BE2C (cell line): ENCODE results near the gene PGAM2. TPM values are rescaled to one million over a fixed set of nuclear protein-coding genes. Genes with fewer than 3 reads are reported as not detected.

ENCODE experiments used
- DNase-seq: peaks from one replicate; pipeline ENCODE4 v3.0.0-alpha.2; 2020
- H3K27me3 ChIP-seq: fragments of 250-450 bp; sonication (Bioruptor Pico); 2 replicates; pipeline ENCODE4 v1.5.1; 2020; ENCODE audit warnings: mild to moderate bottlenecking
- H3K36me3 ChIP-seq: fragments of 250-450 bp; sonication (Bioruptor Pico); 2 replicates; pipeline ENCODE4 v1.5.1; 2020; ENCODE audit warnings: mild to moderate bottlenecking
- H3K4me1 ChIP-seq: fragments of 250-450 bp; sonication (Bioruptor Pico); 2 replicates; pipeline ENCODE4 v1.5.1; 2020
- H3K4me3 ChIP-seq: 2 replicates; pipeline ENCODE4 v1.5.1; 2011; ENCODE audit warnings: low read depth, low read length
- H3K9me3 ChIP-seq: fragments of 250-450 bp; sonication (Bioruptor Pico); 2 replicates; pipeline ENCODE4 v1.5.1; 2020
- CTCF ChIP-seq: IDR thresholded peaks from 2 replicates; pipeline ENCODE4 v1.5.1; 2012; ENCODE audit warnings: mild to moderate bottlenecking, low read depth, low read length
- polyA plus RNA-seq: library from polyadenylated mRNA; unstranded; fragments of >200 nt; gene quantifications from one replicate; pipeline ENCODE4 v1.2.1, GENCODE V29; 2012; ENCODE audit warnings: low read depth, missing spikeins; ENCODE audit not compliant: insufficient read length, insufficient read depth

PGAM2 gene
- 207 TPM for polyA plus RNA-seq

- peak; percentile 77 for DNase-seq
- 0 out of 2 replicates have a peak, but pooled peaks cover 2% of the 10 kb centered on the region for H3K36me3 ChIP-seq
Observed at GRCh38 chr7:44065431-44066110, at the start of gene PGAM2. TSS of gene PGAM2 (minus strand) at chr7:44065567. CDS start at chr7:44065529, 38 bp downstream.

GRCh38 chr7:44114586-44115310, 49.4 kb upstream of the PGAM2 start:
- Histone ChIP-seq H3K36me3 (peaks cover 38% of the 10 kb centered on the region), H3K27me3 (no peaks in the 10 kb centered on the region), H3K4me1 (no peaks in the 10 kb centered on the region), H3K9me3 (no peaks in the 10 kb centered on the region), H3K4me3 (no peak overlapping the region)
- no peak for TF ChIP-seq CTCF
- DNase-seq = no peak

More at GRCh38 chr7:44065431-44066110, at the start of gene PGAM2:
- Histone ChIP-seq H3K4me1 (peaks cover 14% of the 10 kb centered on the region), H3K4me3 (peak within 1 kb of the TSS; percentile 66), H3K9me3 (no peaks in the 10 kb centered on the region), H3K27me3 (no peaks in the 10 kb centered on the region)
- TF ChIP-seq CTCF = no peak

GRCh38 chr7:44113764-44114354, 48.5 kb upstream of the PGAM2 start:
- Histone ChIP-seq H3K4me3 (no peak overlapping the region), H3K4me1 (no peaks in the 10 kb centered on the region), H3K9me3 (no peaks in the 10 kb centered on the region), H3K36me3 (peaks cover 32% of the 10 kb centered on the region), H3K27me3 (no peaks in the 10 kb centered on the region)
- no peak for TF ChIP-seq CTCF
- no peak for DNase-seq

- Histone ChIP-seq H3K9me3 (no peaks in the 10 kb centered on the region), H3K4me1 (no peaks in the 10 kb centered on the region), H3K4me3 (no peak overlapping the region), H3K36me3 (peaks cover 31% of the 10 kb centered on the region), H3K27me3 (no peaks in the 10 kb centered on the region)
- DNase-seq = no peak
- no peak for TF ChIP-seq CTCF
Observed at GRCh38 chr7:44112997-44113763, 47.8 kb upstream of the PGAM2 start.

- no peak for TF ChIP-seq CTCF
- H3K36me3 ChIP-seq = peaks cover 23% of the 10 kb centered on the region
Observed at GRCh38 chr7:44112231-44112996, 47.0 kb upstream of the PGAM2 start.

More at GRCh38 chr7:44112231-44112996, 47.0 kb upstream of the PGAM2 start:
- H3K27me3 ChIP-seq = no peaks in the 10 kb centered on the region
- no peak for DNase-seq
- no peaks in the 10 kb centered on the region for H3K9me3 ChIP-seq
- no peak overlapping the region for H3K4me3 ChIP-seq
- H3K4me1 ChIP-seq = no peaks in the 10 kb centered on the region
